Vagina (tissue), 2 donors: Measurements from ENCODE around the gene THOC5.
"Not testable (repeated sequence)": the region's sequence is repeated elsewhere in the genome, so short reads cannot be mapped to it uniquely, and the experiment has no call there.

Experiments
- CTCF ChIP-seq, 3 experiments: fragments of 450-650 bp in 2 of 3; fragments of 200-600 bp in 1 of 3; sonication (generic) in 1 of 3; IDR thresholded peaks; one replicate each; pipeline ENCODE4 v1.5.1; 2017 to 2019; ENCODE audit warnings: antibody characterized with exemption in 3 of 3, mild to moderate bottlenecking in 2 of 3, moderate library complexity in 2 of 3
- POLR2A ChIP-seq, 2 donors: fragments of 450-650 bp; IDR thresholded peaks; one replicate each; pipeline ENCODE4 v1.6.1; 2017; ENCODE audit warnings: antibody characterized with exemption in 2 of 2, mild to moderate bottlenecking in 2 of 2, moderate library complexity in 2 of 2
- POLR2AphosphoS5 ChIP-seq, 2 donors: sonication (generic); formaldehyde crosslinking; IDR thresholded peaks; one replicate each; pipeline ENCODE4 v1.9.0; 2017; ENCODE audit warnings: antibody characterized with exemption in 2 of 2, mild to moderate bottlenecking in 2 of 2, low read depth in 1 of 2; ENCODE audit not compliant: insufficient read depth in 1 of 2

GRCh38 chr22:29594447-29594846 lies 40.9 kb upstream of the THOC5 start:
- TF ChIP-seq POLR2A (IDR thresholded peaks at IDR 0.05); CTCF (IDR thresholded peaks at IDR 0.05); POLR2AphosphoS5 (IDR thresholded peaks at IDR 0.05; ENCODE audit: insufficient read depth in 1 of 2, low read depth in 1 of 2): not testable (repeated sequence)
